Measurements from ENCODE around the gene TNS3.

Gene TNS3

DNA sequence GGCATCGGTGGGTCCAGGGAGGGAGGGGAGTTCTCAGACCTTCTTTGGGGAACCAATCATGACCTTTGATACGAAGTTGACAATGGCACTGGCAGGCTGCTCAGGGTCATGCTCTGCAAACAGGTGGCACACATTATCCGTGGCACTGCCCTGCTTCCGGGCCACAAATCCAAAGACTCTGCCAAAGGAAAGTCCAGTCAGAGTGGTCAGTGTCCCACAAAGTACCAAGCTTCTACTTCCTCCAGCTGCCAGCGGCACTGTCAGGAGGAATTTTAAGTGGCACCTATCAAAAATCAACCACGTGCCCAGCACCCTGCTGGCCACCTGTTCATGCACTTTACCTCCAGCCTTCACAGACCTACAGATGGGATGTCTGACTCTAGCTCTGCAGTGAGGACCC, 303.9 kb downstream of the TNS3 start:
- DNase-seq = no peak

DNA sequence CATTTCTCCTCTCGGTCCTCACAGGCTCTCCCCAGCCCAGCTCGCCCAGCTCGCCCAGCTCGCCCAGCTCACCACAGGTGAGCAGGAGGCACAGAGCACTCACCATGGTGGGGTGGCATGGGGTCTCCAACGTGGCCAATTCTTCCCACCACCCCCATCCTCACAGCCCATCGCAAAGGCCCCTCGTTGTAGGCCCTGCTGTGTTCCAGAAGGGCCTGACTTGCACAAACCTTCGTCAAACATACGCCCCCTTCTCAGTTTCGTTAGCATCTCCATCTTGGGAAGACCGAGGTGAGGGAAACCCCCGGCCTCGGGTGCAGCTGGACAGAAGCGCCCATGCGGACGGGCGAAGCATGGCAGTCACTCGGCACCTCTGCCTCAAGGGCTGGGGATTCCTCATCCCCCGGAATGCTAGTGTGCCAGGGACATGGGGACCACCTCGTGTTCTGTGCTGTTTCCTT, 304.6 kb downstream of the TNS3 start:
- peaks cover 10% of the 10 kb centered on the region for H3K4me1 Mint-ChIP-seq
- H3K4me3 Mint-ChIP-seq = no peak overlapping the region
- H3K9me3 Mint-ChIP-seq = peaks cover 10% of the 10 kb centered on the region
- no peak overlapping the region for H3K27ac Mint-ChIP-seq
- TF ChIP-seq, protein P1, sequence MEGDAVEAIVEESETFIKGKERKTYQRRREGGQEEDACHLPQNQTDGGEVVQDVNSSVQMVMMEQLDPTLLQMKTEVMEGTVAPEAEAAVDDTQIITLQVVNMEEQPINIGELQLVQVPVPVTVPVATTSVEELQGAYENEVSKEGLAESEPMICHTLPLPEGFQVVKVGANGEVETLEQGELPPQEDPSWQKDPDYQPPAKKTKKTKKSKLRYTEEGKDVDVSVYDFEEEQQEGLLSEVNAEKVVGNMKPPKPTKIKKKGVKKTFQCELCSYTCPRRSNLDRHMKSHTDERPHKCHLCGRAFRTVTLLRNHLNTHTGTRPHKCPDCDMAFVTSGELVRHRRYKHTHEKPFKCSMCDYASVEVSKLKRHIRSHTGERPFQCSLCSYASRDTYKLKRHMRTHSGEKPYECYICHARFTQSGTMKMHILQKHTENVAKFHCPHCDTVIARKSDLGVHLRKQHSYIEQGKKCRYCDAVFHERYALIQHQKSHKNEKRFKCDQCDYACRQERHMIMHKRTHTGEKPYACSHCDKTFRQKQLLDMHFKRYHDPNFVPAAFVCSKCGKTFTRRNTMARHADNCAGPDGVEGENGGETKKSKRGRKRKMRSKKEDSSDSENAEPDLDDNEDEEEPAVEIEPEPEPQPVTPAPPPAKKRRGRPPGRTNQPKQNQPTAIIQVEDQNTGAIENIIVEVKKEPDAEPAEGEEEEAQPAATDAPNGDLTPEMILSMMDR (IDR thresholded peaks at IDR 0.05) = no peak
- peaks cover 71% of the 10 kb centered on the region for H3K36me3 Mint-ChIP-seq (ENCODE audit: low read depth)
- H3K27me3 Mint-ChIP-seq (ENCODE audit: low read depth, poor library complexity) = peaks cover 2% of the 10 kb centered on the region
- DNase-seq = no peak

More for the DNA sequence above, 303.9 kb downstream of the TNS3 start:
- TF ChIP-seq, protein P1 (IDR thresholded peaks at IDR 0.05) = no peak
- Mint-ChIP-seq H3K9me3 (peaks cover 6% of the 10 kb centered on the region), H3K4me3 (no peak overlapping the region), H3K27me3 (ENCODE audit: low read depth, poor library complexity) (peaks cover 2% of the 10 kb centered on the region), H3K27ac (no peak overlapping the region), H3K36me3 (ENCODE audit: low read depth) (peaks cover 74% of the 10 kb centered on the region), H3K4me1 (peaks cover 16% of the 10 kb centered on the region)

DNA sequence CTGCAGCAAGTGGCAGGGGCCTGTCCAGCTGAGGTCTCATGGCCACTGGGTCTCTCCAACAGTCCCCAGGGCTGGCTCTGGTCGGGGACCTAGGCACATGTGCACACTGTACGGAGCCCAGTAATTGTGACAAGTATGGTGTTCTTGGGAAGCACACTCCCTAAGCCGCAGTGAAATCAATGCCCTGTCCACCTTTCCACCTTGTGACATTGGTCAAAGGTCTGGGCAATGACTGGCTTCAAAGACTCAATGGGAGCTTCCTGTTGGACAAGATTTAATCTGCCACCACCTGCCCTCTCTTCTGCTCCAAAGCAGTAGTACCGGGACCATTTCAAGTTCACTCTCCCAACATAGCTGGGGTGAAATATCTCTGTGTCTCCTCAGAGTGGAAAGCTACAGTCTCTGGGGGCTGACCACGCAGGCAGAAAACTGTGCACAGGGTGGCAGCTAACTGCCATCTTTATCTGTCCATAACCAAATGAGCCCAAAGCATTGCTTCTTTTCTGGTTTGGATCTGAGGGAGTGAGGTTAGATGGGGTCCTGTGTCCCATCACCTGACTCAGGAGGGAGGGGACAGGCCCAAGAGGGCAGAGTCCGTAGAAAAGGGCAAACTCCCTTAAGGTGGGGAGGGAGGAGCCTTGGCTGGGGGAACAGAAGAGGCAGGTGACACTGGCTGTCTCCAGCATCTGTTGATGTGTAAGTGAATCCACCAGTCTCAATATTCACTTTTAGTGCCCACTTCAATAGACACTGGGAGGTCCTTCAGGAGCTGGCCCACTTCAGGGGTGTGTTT, 307.7 kb downstream of the TNS3 start:
- peaks cover 25% of the 10 kb centered on the region for H3K9me3 Mint-ChIP-seq
- peaks cover 2% of the 10 kb centered on the region for H3K27me3 Mint-ChIP-seq (ENCODE audit: low read depth, poor library complexity)
- no peak overlapping the region for H3K27ac Mint-ChIP-seq
- H3K4me3 Mint-ChIP-seq = no peak overlapping the region
- DNase-seq = no peak
- TF ChIP-seq, protein P1 (IDR thresholded peaks at IDR 0.05) = no peak
- peaks cover 62% of the 10 kb centered on the region for H3K36me3 Mint-ChIP-seq (ENCODE audit: low read depth)
- peaks cover 1% of the 10 kb centered on the region for H3K4me1 Mint-ChIP-seq

DNA sequence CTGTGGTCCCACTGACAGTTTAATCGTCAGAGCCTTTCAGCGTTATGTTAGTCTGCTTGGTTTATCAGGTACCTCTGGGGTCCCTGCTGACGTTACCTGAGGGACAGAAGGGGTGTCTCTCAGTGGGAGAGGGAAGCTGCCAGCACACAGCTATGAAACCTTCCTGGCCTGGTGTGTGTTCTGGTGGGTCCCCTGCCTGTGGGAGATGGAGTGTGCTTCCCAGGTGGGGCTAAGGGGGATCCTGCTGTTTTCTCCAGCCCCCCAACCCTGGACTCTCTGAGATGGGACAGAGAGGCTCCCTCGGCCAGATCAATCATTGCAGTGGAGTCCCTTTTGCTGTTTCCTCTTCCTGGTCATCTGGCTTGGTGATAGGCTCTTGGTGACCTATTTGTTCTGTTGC, 308.8 kb downstream of the TNS3 start:
- peaks cover 2% of the 10 kb centered on the region for H3K27me3 Mint-ChIP-seq (ENCODE audit: low read depth, poor library complexity)
- peaks cover 36% of the 10 kb centered on the region for H3K9me3 Mint-ChIP-seq
- H3K27ac Mint-ChIP-seq = no peak overlapping the region
- no peak for DNase-seq
- H3K4me1 Mint-ChIP-seq = peaks cover 8% of the 10 kb centered on the region
- TF ChIP-seq, protein P1 (IDR thresholded peaks at IDR 0.05) = no peak
- peaks cover 69% of the 10 kb centered on the region for H3K36me3 Mint-ChIP-seq (ENCODE audit: low read depth)
- H3K4me3 Mint-ChIP-seq = no peak overlapping the region

DNA sequence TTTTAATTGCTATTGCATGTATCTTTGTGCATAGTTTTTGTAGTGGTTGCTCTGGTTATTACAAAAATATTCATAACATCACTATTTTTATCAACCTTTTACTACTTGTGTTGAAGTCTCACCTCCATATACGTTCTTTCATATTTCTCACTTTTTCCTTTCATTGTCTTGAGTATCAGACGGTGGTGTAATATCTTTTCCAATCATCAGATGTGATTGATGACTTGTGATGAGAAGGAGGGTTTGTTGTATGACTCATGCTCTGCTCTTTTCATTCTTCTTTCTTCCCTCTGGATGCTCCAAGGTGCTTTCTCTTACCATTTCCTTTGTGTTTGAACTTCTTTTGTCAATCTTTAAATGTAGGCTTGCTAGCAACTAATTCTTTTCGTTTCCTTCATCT, 310.2 kb downstream of the TNS3 start:
- Mint-ChIP-seq H3K4me3 (no peak overlapping the region), H3K27me3 (ENCODE audit: low read depth, poor library complexity) (peaks cover 2% of the 10 kb centered on the region), H3K9me3 (peaks cover 49% of the 10 kb centered on the region), H3K27ac (no peak overlapping the region), H3K36me3 (ENCODE audit: low read depth) (peaks cover 71% of the 10 kb centered on the region), H3K4me1 (peaks cover 11% of the 10 kb centered on the region)
- TF ChIP-seq, protein P1 (IDR thresholded peaks at IDR 0.05) = no peak
- DNase-seq = no peak

Measured in nephron progenitor cell (in vitro differentiated cells).